ENCODE results near the gene STXBP2. TPM values are rescaled to one million over a fixed set of nuclear protein-coding genes. Genes with fewer than 3 reads are reported as not detected.

Gene STXBP2
- total RNA-seq, 1 donor from 2014 or later = 200 TPM

- ATAC-seq (peak; percentile 77 to 79), DNase-seq (peak; percentile 90)
- Histone ChIP-seq H3K36me3 (peaks cover 34% of the 10 kb centered on the region), H3K4me1 (peaks cover 14% of the 10 kb centered on the region), H3K27me3 (ENCODE audit: low read depth) (no peaks in the 10 kb centered on the region), H3K27ac (peak overlapping the region; percentile 92), H3K4me3 (peak overlapping the region; percentile 100), H3K9me3 (no peaks in the 10 kb centered on the region)
- TF ChIP-seq CTCF (IDR thresholded peaks at IDR 0.05) = peak; percentile 45
- intact Hi-C loops (cut with DNase I) = loop anchor here (2.0 kb wide), 1 partner anchor 113 kb away; no protein-coding TSS in a partner anchor
Observed at GRCh38 chr19:7681340-7682174, 44.6 kb downstream of the STXBP2 start.

- H3K27ac ChIP-seq = peak overlapping the region; percentile 92
- H3K27me3 ChIP-seq (ENCODE audit: low read depth) = no peaks in the 10 kb centered on the region
- peak overlapping the region; percentile 100 for H3K4me3 ChIP-seq
- TF ChIP-seq CTCF (IDR thresholded peaks at IDR 0.05) = no peak
- no peak for DNase-seq
- H3K9me3 ChIP-seq = no peaks in the 10 kb centered on the region
- no peak for ATAC-seq
- intact Hi-C loops (cut with DNase I) = no loop called here
- H3K36me3 ChIP-seq = peaks cover 34% of the 10 kb centered on the region
- peaks cover 14% of the 10 kb centered on the region for H3K4me1 ChIP-seq
Observed at GRCh38 chr19:7682175-7682855, 45.4 kb downstream of the STXBP2 start.

- peaks cover 34% of the 10 kb centered on the region for H3K36me3 ChIP-seq
- intact Hi-C loops (cut with DNase I) = no loop called here
- H3K27ac ChIP-seq = no peak overlapping the region
- no peaks in the 10 kb centered on the region for H3K9me3 ChIP-seq
- no peak overlapping the region for H3K4me3 ChIP-seq
- H3K27me3 ChIP-seq (ENCODE audit: low read depth) = peaks cover 10% of the 10 kb centered on the region
- TF ChIP-seq CTCF (IDR thresholded peaks at IDR 0.05) = no peak
- H3K4me1 ChIP-seq = peaks cover 7% of the 10 kb centered on the region
- no peak for ATAC-seq
- DNase-seq = no peak
Observed at GRCh38 chr19:7685546-7686445, 48.9 kb downstream of the STXBP2 start.

GRCh38 chr19:7687177-7687576 lies 50.3 kb downstream of the STXBP2 start:
- Histone ChIP-seq H3K27ac (no peak overlapping the region), H3K9me3 (no peaks in the 10 kb centered on the region), H3K4me3 (no peak overlapping the region), H3K27me3 (ENCODE audit: low read depth) (peaks cover 10% of the 10 kb centered on the region), H3K36me3 (peaks cover 31% of the 10 kb centered on the region), H3K4me1 (peaks cover 2% of the 10 kb centered on the region)
- no peak for TF ChIP-seq CTCF (IDR thresholded peaks at IDR 0.05)
- intact Hi-C loops (cut with DNase I) = no loop called here
- no peak for DNase-seq
- no peak for ATAC-seq

GRCh38 chr19:7689165-7689564 lies 52.3 kb downstream of the STXBP2 start:
- Histone ChIP-seq H3K4me3 (no peak overlapping the region), H3K9me3 (no peaks in the 10 kb centered on the region), H3K4me1 (no peaks in the 10 kb centered on the region), H3K36me3 (peaks cover 12% of the 10 kb centered on the region), H3K27ac (no peak overlapping the region), H3K27me3 (ENCODE audit: low read depth) (peaks cover 10% of the 10 kb centered on the region)
- no peak for TF ChIP-seq CTCF (IDR thresholded peaks at IDR 0.05)
- intact Hi-C loops (cut with DNase I) = no loop called here
- DNase-seq (no peak), ATAC-seq (no peak)
